Endodermal cell (in vitro differentiated cells): ENCODE results near the gene AGPAT3. TPM values are rescaled to one million over a fixed set of nuclear protein-coding genes. Genes with fewer than 3 reads are reported as not detected.

ENCODE experiments used
- DNase-seq: peaks from one replicate; pipeline ENCODE4 v3.0.0-alpha.2; 2017
- H3K27ac ChIP-seq: 2 replicates; pipeline ENCODE4 v1.5.1; 2013; ENCODE audit warnings: mild to moderate bottlenecking, low read depth, low read length, moderate library complexity
- H3K27me3 ChIP-seq: 2 replicates; pipeline ENCODE4 v1.6.1; 2013; ENCODE audit warnings: mild to moderate bottlenecking, low read length, moderate library complexity; ENCODE audit not compliant: insufficient read depth, control insufficient read depth, poor library complexity, severe bottlenecking
- H3K36me3 ChIP-seq: 2 replicates; pipeline ENCODE4 v1.7.0; 2013; ENCODE audit warnings: mild to moderate bottlenecking, low read length, moderate library complexity; ENCODE audit not compliant: control insufficient read depth, insufficient read depth
- H3K4me1 ChIP-seq: one replicate; pipeline ENCODE4 v1.7.0; 2013; ENCODE audit warnings: low read length; ENCODE audit not compliant: control insufficient read depth, insufficient read depth
- H3K4me3 ChIP-seq: 2 replicates; pipeline ENCODE4 v1.5.1; 2013; ENCODE audit warnings: mild to moderate bottlenecking, low read length, moderate library complexity
- H3K9ac ChIP-seq: 2 replicates; pipeline ENCODE4 v1.6.1; 2013; ENCODE audit warnings: mild to moderate bottlenecking, low read length, moderate library complexity; ENCODE audit not compliant: poor library complexity, severe bottlenecking; ENCODE audit errors: extremely low read depth
- H3K9me3 ChIP-seq: 2 replicates; pipeline ENCODE4 v1.6.1; 2013; ENCODE audit warnings: mild to moderate bottlenecking, low read length, moderate library complexity; ENCODE audit not compliant: control insufficient read depth
- H3K27ac Mint-ChIP-seq: 2 replicates; pipeline ENCODE4 v1.8.0; 2020; ENCODE audit warnings: mixed read lengths
- H3K27me3 Mint-ChIP-seq: 2 replicates; pipeline ENCODE4 v1.8.0; 2021; ENCODE audit warnings: mild to moderate bottlenecking, mixed read lengths; ENCODE audit not compliant: insufficient read depth
- H3K36me3 Mint-ChIP-seq: 2 replicates; pipeline ENCODE4 v1.8.0; 2020; ENCODE audit warnings: low read depth, mixed read lengths
- H3K4me1 Mint-ChIP-seq: 2 replicates; pipeline ENCODE4 v1.8.0; 2020; ENCODE audit warnings: mixed read lengths
- H3K4me3 Mint-ChIP-seq: 2 replicates; pipeline ENCODE4 v1.8.0; 2020; ENCODE audit warnings: mild to moderate bottlenecking, moderate library complexity, mixed read lengths
- H3K9me3 Mint-ChIP-seq: 2 replicates; pipeline ENCODE4 v1.8.0; 2020; ENCODE audit warnings: mild to moderate bottlenecking, mixed read lengths
- CTCF ChIP-seq: fragments of 200-600 bp; sonication (generic); conservative IDR thresholded peaks from 2 replicates; pipeline ENCODE4 v1.5.0; 2021; ENCODE audit warnings: antibody characterized with exemption, mild to moderate bottlenecking
- WGBS, 2 experiments: methylation state at CpG; one replicate each; pipeline versions ENCODE4 v1.1.5 to v1.1.7; 2013; ENCODE audit warnings: missing lambda C conversion rate in 2 of 2, mixed read lengths in 1 of 2; ENCODE audit not compliant: insufficient coverage in 1 of 2, insufficient read length in 1 of 2; 5-methylcytosine and 5-hydroxymethylcytosine counted together
- total RNA-seq, 2 donors: library from RNA; stranded (reverse); fragmentation: NEBNext Ultra II Directional in 1 of 2; extraction: Animal tissue kit (Norgen Biotek cat#: 25700) in 1 of 2; gene quantifications; 2 replicates in 1 of 2; 3 replicates in 1 of 2; pipeline ENCODE4 v1.2.1, GENCODE V29; 2021

Gene AGPAT3
- total RNA-seq, 2 donors from 2014 or later = 44.0 to 74.4 TPM

- Histone ChIP-seq H3K36me3 (peaks cover under 1% of the 10 kb centered on the region), H3K4me1 (no peaks in the 10 kb centered on the region), H3K4me3 (no peak overlapping the region), H3K9ac (no peak overlapping the region), H3K27ac (no peak overlapping the region), H3K9me3 (no peaks in the 10 kb centered on the region), H3K27me3 (no peaks in the 10 kb centered on the region)
- no peak for TF ChIP-seq CTCF
- Mint-ChIP-seq H3K4me1 (peaks cover 11% of the 10 kb centered on the region), H3K27me3 (no peaks in the 10 kb centered on the region), H3K27ac (no peak overlapping the region), H3K36me3 (peaks cover 9% of the 10 kb centered on the region), H3K4me3 (no peak overlapping the region), H3K9me3 (no peaks in the 10 kb centered on the region)
- 96 to 97% methylated on average over 17 to 19 of the region's 19 CpGs for WGBS, 2 experiments
- no peak for DNase-seq
These were observed 89.9 kb downstream of the AGPAT3 start for GRCh38 chr21:43954896-43955295.

- Histone ChIP-seq H3K27me3 (no peaks in the 10 kb centered on the region), H3K36me3 (peaks cover 6% of the 10 kb centered on the region), H3K9me3 (no peaks in the 10 kb centered on the region), H3K9ac (no peak overlapping the region), H3K4me1 (no peaks in the 10 kb centered on the region), H3K4me3 (no peak overlapping the region), H3K27ac (no peak overlapping the region)
- DNase-seq = no peak
- peak overlapping the region; percentile 44 for H3K27ac Mint-ChIP-seq
- H3K4me1 Mint-ChIP-seq = peaks cover 9% of the 10 kb centered on the region
- no peaks in the 10 kb centered on the region for H3K9me3 Mint-ChIP-seq
- WGBS, 2 experiments = 83 to 84% methylated on average over 9 to 11 of the region's 11 CpGs
- no peaks in the 10 kb centered on the region for H3K27me3 Mint-ChIP-seq
- no peak for TF ChIP-seq CTCF
- H3K4me3 Mint-ChIP-seq = no peak overlapping the region
- peaks cover 20% of the 10 kb centered on the region for H3K36me3 Mint-ChIP-seq
These were observed 91.1 kb downstream of the AGPAT3 start for GRCh38 chr21:43956019-43956669.

- TF ChIP-seq CTCF = no peak
- peaks cover 11% of the 10 kb centered on the region for H3K36me3 ChIP-seq
- H3K27me3 ChIP-seq = no peaks in the 10 kb centered on the region
- no peak for DNase-seq
- no peaks in the 10 kb centered on the region for H3K4me1 ChIP-seq
- no peak overlapping the region for H3K9ac ChIP-seq
- no peaks in the 10 kb centered on the region for H3K9me3 Mint-ChIP-seq
- peaks cover 9% of the 10 kb centered on the region for H3K4me1 Mint-ChIP-seq
- H3K9me3 ChIP-seq = no peaks in the 10 kb centered on the region
- peak overlapping the region; percentile 44 for H3K27ac Mint-ChIP-seq
- WGBS, 2 experiments = 90 to 92% methylated on average over 6 of the region's 6 CpGs
- peaks cover 25% of the 10 kb centered on the region for H3K36me3 Mint-ChIP-seq
- H3K4me3 Mint-ChIP-seq = no peak overlapping the region
- H3K27ac ChIP-seq = no peak overlapping the region
- H3K27me3 Mint-ChIP-seq = no peaks in the 10 kb centered on the region
- no peak overlapping the region for H3K4me3 ChIP-seq
These were observed 91.6 kb downstream of the AGPAT3 start for GRCh38 chr21:43956670-43957035.
